ENCODE results near the gene ENTHD1. TPM values are rescaled to one million over a fixed set of nuclear protein-coding genes. Genes with fewer than 3 reads are reported as not detected.

The ENTHD1 gene
- total RNA-seq, 1 experiment from 2014 or later: not detected

DNA sequence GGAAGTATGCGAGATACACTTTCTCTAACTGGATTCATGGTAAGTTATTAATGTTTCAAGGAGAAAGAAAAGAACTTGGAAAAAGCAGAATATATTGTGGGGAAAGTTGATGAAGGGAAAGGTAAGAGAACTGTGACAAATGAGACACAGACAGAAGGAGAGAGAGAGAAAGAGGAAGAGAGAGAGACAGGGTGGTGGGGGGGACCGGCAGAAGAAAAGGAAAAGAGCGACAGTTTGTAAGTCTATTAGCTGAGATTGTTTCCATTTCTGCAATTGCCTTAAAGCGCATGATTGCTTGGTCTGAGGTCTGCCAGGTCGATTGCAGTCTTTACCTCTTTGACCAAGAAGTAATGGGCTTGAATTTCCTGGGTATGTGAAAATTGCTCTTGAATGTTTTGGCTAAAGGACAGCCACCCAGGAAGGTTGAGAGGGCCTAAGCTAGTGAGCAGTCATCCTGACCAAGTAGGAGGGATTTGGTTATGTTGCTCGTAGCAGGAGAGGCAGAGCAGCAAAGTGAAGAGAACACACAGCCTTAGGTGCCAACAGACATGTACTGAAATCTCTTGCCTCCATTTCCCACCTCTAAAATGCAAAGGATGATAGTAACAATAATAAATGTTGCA is 43.1 kb upstream of the ENTHD1 start:
- Mint-ChIP-seq H3K4me3 (ENCODE audit: low read depth, unreplicated experiment) (no peak overlapping the region), H3K4me1 (ENCODE audit: low read depth, unreplicated experiment) (no peaks in the 10 kb centered on the region), H3K36me3 (ENCODE audit: insufficient read depth, unreplicated experiment) (no peaks in the 10 kb centered on the region), H3K27me3 (ENCODE audit: unreplicated experiment) (peaks cover 80% of the 10 kb centered on the region), H3K9me3 (ENCODE audit: low read depth, unreplicated experiment) (no peaks in the 10 kb centered on the region), H3K27ac (ENCODE audit: unreplicated experiment) (no peak overlapping the region)
- no peak for DNase-seq
- TF ChIP-seq, protein P1, sequence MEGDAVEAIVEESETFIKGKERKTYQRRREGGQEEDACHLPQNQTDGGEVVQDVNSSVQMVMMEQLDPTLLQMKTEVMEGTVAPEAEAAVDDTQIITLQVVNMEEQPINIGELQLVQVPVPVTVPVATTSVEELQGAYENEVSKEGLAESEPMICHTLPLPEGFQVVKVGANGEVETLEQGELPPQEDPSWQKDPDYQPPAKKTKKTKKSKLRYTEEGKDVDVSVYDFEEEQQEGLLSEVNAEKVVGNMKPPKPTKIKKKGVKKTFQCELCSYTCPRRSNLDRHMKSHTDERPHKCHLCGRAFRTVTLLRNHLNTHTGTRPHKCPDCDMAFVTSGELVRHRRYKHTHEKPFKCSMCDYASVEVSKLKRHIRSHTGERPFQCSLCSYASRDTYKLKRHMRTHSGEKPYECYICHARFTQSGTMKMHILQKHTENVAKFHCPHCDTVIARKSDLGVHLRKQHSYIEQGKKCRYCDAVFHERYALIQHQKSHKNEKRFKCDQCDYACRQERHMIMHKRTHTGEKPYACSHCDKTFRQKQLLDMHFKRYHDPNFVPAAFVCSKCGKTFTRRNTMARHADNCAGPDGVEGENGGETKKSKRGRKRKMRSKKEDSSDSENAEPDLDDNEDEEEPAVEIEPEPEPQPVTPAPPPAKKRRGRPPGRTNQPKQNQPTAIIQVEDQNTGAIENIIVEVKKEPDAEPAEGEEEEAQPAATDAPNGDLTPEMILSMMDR (IDR thresholded peaks at IDR 0.05; ENCODE audit: unreplicated experiment): no peak
- intact Hi-C loops (cut with micrococcal nuclease; ENCODE audit: unreplicated experiment): loop anchor here (10.0 kb wide), 1 partner anchor 392 kb away; no protein-coding TSS in a partner anchor
- no TSS peak for BruUV-seq (replicated peaks)
- CTCF ChIA-PET: no interaction called here

DNA sequence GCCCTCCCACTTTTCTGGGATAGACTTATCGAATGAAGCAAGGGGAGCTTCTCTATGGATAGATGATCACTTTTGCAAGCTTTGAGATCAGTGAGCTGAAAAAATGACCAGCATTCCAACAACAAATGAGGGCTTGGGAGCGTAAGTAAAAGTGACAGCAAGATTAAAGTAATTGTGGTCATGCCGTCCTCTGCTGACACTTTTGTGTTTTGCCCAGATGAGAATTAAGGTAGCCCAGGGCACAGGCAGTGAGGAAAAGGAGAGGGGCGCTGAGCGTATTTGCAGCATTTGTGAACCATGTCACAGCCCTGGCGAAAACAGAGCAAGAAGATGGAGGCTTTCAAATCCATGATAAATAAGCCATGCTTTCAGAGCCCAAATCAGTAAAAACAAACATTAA is 42.1 kb upstream of the ENTHD1 start:
- peaks cover 73% of the 10 kb centered on the region for H3K27me3 Mint-ChIP-seq (ENCODE audit: unreplicated experiment)
- intact Hi-C loops (cut with micrococcal nuclease; ENCODE audit: unreplicated experiment): loop anchor here (10.0 kb wide), 1 partner anchor 391 kb away; no protein-coding TSS in a partner anchor
- CTCF ChIA-PET: no interaction called here

DNA sequence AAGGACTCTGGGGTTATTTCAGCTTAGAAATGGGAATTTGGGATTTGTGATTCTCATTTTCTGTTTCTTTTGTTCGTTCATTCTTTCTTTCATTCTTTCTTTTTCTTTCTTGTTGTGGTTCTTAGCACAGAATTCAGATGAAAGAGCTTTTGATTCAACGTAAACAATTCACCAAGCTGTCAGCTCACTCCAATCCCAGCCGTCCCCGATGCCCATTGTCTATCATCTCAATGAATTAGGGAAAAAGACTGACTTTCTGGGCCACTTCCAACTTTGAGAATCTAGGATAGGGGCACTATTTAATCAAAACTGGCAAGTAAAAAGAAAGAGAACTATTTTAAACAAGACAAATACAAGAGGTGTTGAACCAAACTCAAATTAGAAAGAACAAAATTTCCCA is 41.6 kb upstream of the ENTHD1 start:
- DNase-seq: no peak
- no peak overlapping the region for H3K4me3 Mint-ChIP-seq (ENCODE audit: low read depth, unreplicated experiment)
- H3K27ac Mint-ChIP-seq (ENCODE audit: unreplicated experiment): no peak overlapping the region
- intact Hi-C loops (cut with micrococcal nuclease; ENCODE audit: unreplicated experiment): loop anchor here (10.0 kb wide), 1 partner anchor 390 kb away; no protein-coding TSS in a partner anchor
- H3K4me1 Mint-ChIP-seq (ENCODE audit: low read depth, unreplicated experiment): no peaks in the 10 kb centered on the region
- H3K36me3 Mint-ChIP-seq (ENCODE audit: insufficient read depth, unreplicated experiment): no peaks in the 10 kb centered on the region
- CTCF ChIA-PET: no interaction called here
- H3K9me3 Mint-ChIP-seq (ENCODE audit: low read depth, unreplicated experiment): no peaks in the 10 kb centered on the region
- TF ChIP-seq, protein P1 (IDR thresholded peaks at IDR 0.05; ENCODE audit: unreplicated experiment): no peak
- no TSS peak for BruUV-seq (replicated peaks)
- peaks cover 68% of the 10 kb centered on the region for H3K27me3 Mint-ChIP-seq (ENCODE audit: unreplicated experiment)

More for the DNA sequence above, 42.1 kb upstream of the ENTHD1 start:
- H3K27ac Mint-ChIP-seq (ENCODE audit: unreplicated experiment): no peak overlapping the region
- TF ChIP-seq, protein P1 (IDR thresholded peaks at IDR 0.05; ENCODE audit: unreplicated experiment): no peak
- no peaks in the 10 kb centered on the region for H3K36me3 Mint-ChIP-seq (ENCODE audit: insufficient read depth, unreplicated experiment)
- no TSS peak for BruUV-seq (replicated peaks)
- no peaks in the 10 kb centered on the region for H3K9me3 Mint-ChIP-seq (ENCODE audit: low read depth, unreplicated experiment)
- no peak overlapping the region for H3K4me3 Mint-ChIP-seq (ENCODE audit: low read depth, unreplicated experiment)
- no peak for DNase-seq
- H3K4me1 Mint-ChIP-seq (ENCODE audit: low read depth, unreplicated experiment): no peaks in the 10 kb centered on the region

DNA sequence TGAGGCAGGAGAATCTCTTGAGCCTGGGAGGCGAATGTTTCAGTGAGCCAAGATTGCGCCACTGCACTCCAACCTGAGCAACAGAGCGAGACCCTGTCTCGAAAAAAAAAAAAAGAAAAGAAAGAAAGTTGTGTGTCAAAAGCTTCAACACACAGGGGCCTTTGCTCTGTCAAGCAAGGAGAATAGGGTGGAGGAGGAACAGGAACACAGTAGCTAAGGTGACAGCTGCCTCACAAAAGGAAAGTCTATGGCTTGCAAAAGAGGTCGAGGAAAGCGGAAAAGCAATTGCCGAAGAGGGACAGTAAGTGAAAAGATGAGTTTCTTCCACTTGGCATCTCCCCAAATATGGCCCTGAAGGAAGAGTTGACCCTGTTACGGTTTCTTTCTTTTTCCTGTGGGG is 40.2 kb upstream of the ENTHD1 start:
- no peaks in the 10 kb centered on the region for H3K36me3 Mint-ChIP-seq (ENCODE audit: insufficient read depth, unreplicated experiment)
- H3K4me1 Mint-ChIP-seq (ENCODE audit: low read depth, unreplicated experiment): no peaks in the 10 kb centered on the region
- TF ChIP-seq, protein P1 (IDR thresholded peaks at IDR 0.05; ENCODE audit: unreplicated experiment): no peak
- CTCF ChIA-PET: interaction anchor here (0.7 to 1.1 kb wide), 4 partner anchors 19 to 330 kb away, joined by 3 to 4 read pairs (median 3); no protein-coding TSS in a partner anchor
- no peak for DNase-seq
- intact Hi-C loops (cut with micrococcal nuclease; ENCODE audit: unreplicated experiment): loop anchor here (10.0 kb wide), 1 partner anchor 389 kb away; no protein-coding TSS in a partner anchor
- no peaks in the 10 kb centered on the region for H3K9me3 Mint-ChIP-seq (ENCODE audit: low read depth, unreplicated experiment)
- no peak overlapping the region for H3K27ac Mint-ChIP-seq (ENCODE audit: unreplicated experiment)
- H3K4me3 Mint-ChIP-seq (ENCODE audit: low read depth, unreplicated experiment): no peak overlapping the region
- BruUV-seq (replicated peaks): no TSS peak
- peaks cover 63% of the 10 kb centered on the region for H3K27me3 Mint-ChIP-seq (ENCODE audit: unreplicated experiment)

Measured in Calu3 (cell line).